Uterus (tissue), 4 donors: ENCODE measurements around the gene BTBD2. TPM values are rescaled to one million over a fixed set of nuclear protein-coding genes. Genes with fewer than 3 reads are reported as not detected.

Source experiments
- DNase-seq, 2 donors: peaks; one replicate each; pipeline ENCODE4 v3.0.0-alpha.2; 2019 to 2020
- H3K27ac ChIP-seq, 2 donors: fragments of 200-600 bp; sonication (generic); 1 replicate in 1 of 2; 2 replicates in 1 of 2; pipeline ENCODE4 v1.5.1; 2016 to 2018
- H3K27me3 ChIP-seq, 2 donors: fragments of 200-600 bp; sonication (generic); one replicate each; pipeline ENCODE4 v1.5.1; 2018 to 2019; ENCODE audit warnings: control low read depth in 1 of 2
- H3K36me3 ChIP-seq, 2 donors: fragments of 200-600 bp; sonication (generic); one replicate each; pipeline ENCODE4 v1.5.1; 2019; ENCODE audit warnings: control low read depth in 1 of 2
- H3K4me1 ChIP-seq, 2 donors: fragments of 200-600 bp; sonication (generic); one replicate each; pipeline ENCODE4 v1.5.1; 2018 to 2019; ENCODE audit warnings: control low read depth in 1 of 2
- H3K4me3 ChIP-seq, 2 donors: fragments of 200-600 bp; sonication (generic); 1 replicate in 1 of 2; 2 replicates in 1 of 2; pipeline ENCODE4 v1.5.1; 2018 to 2019; ENCODE audit warnings: mild to moderate bottlenecking in 1 of 2
- H3K9me3 ChIP-seq, 2 donors: fragments of 200-600 bp; sonication (generic); one replicate each; pipeline ENCODE4 v1.5.1; 2019; ENCODE audit warnings: control low read depth in 1 of 2
- POLR2A ChIP-seq, 2 donors: fragments of 450-650 bp; IDR thresholded peaks; one replicate each; pipeline ENCODE4 v1.6.1; 2016; ENCODE audit warnings: antibody characterized with exemption in 2 of 2, mild to moderate bottlenecking in 1 of 2, moderate library complexity in 1 of 2
- intact Hi-C: fragments of 100-400 bp; cut with DNase I; formaldehyde crosslinking; loops from one replicate; pipeline ENCODE4 v1.15.1; 2023; ENCODE audit warnings: low total_unique reads
- total RNA-seq, 4 donors: library from RNA; depleted of rRNA in 3 of 4; stranded (reverse); fragments of >200 nt in 3 of 4; gene quantifications; one replicate each; pipeline versions ENCODE4 v1.1.0 to v1.2.4, GENCODE V29; 2014 to 2023
- TF ChIP-seq, protein P1 (sequence below), 4 experiments: fragments of 200-600 bp in 2 of 4; fragments of 450-650 bp in 2 of 4; sonication (generic) in 2 of 4; IDR thresholded peaks; one replicate each; pipeline ENCODE4 v1.5.1; 2016 to 2019; ENCODE audit warnings: antibody characterized with exemption in 4 of 4, mild to moderate bottlenecking in 2 of 4, moderate library complexity in 1 of 4
- donor health status: DM: yes; HTN: yes; CAD: no.

Gene BTBD2
- total RNA-seq, 4 donors from 2014 or later, result 48.2 to 105 (median 61.8) TPM

DNA sequence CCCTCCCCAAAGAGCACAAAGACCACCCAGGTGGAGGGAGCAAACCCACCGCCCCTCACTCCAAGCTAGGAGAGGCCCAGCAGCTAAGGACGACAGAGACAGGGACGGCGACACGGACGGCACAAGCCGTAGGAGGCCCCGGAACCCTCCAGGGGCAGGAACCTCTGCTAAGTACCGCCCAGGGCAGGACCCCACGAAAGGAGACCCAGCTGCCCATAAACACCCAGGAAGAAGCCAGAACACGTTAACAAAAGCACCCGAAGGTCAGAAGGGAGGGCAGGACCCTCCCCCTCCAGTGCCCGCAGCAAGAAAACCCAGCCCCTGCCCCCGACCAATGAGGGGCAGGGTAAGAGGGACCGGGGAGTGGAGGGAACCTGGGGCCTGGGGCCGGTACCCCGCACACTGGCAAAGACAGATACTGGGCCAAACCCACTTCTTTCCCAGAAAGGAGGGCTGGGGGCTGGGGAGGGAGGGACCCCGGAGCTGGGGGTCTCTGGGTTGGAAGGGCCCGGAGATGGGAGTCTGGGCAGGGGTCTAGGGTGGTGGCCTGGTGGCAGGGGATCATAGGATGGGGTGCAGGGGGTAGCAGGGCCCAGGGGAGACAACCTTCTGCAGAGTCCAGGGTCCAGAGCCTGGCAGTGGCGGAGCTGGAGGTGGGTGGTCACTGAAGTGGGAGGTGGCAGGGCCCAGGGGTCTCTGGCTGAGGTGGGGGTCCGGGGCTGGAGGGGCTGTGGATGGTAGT is 2.4 kb downstream of the BTBD2 start:
- no peaks in the 10 kb centered on the region for H3K36me3 ChIP-seq
- no peak overlapping the region for H3K27ac ChIP-seq
- no peaks in the 10 kb centered on the region for H3K9me3 ChIP-seq
- no peak for DNase-seq
- H3K27me3 ChIP-seq, result no peaks in the 10 kb centered on the region
- H3K4me1 ChIP-seq, result peaks cover 0 to 7% of the 10 kb centered on the region in 2 donors
- no peak for TF ChIP-seq POLR2A (IDR thresholded peaks at IDR 0.05)
- TF ChIP-seq, protein P1, sequence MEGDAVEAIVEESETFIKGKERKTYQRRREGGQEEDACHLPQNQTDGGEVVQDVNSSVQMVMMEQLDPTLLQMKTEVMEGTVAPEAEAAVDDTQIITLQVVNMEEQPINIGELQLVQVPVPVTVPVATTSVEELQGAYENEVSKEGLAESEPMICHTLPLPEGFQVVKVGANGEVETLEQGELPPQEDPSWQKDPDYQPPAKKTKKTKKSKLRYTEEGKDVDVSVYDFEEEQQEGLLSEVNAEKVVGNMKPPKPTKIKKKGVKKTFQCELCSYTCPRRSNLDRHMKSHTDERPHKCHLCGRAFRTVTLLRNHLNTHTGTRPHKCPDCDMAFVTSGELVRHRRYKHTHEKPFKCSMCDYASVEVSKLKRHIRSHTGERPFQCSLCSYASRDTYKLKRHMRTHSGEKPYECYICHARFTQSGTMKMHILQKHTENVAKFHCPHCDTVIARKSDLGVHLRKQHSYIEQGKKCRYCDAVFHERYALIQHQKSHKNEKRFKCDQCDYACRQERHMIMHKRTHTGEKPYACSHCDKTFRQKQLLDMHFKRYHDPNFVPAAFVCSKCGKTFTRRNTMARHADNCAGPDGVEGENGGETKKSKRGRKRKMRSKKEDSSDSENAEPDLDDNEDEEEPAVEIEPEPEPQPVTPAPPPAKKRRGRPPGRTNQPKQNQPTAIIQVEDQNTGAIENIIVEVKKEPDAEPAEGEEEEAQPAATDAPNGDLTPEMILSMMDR (IDR thresholded peaks at IDR 0.05), result no peak
- intact Hi-C loops, result no loop called here
- H3K4me3 ChIP-seq, result no peak overlapping the region

DNA sequence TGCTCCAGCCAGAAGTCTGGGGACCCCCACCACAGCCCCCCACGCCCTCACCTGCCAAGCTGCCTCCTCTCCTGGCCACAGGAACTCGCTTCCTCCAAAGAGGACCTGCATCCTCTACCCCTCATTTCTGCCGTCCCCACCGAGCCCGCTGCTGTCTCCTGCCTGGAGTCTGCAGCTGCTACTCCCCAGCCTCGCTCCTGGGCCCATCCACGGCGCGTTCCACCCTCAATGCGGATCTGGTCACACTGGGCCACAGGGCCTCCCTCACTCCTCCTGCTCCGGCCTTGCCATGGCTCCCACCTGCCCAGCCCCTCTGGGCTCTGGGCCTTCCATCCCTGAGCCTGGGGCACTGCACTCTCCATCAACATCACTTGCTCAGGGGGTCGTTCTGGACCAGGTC is 4.3 kb downstream of the BTBD2 start:
- no peaks in the 10 kb centered on the region for H3K27me3 ChIP-seq
- H3K4me1 ChIP-seq, result peaks cover 0 to 5% of the 10 kb centered on the region in 2 donors
- TF ChIP-seq POLR2A (IDR thresholded peaks at IDR 0.05), result no peak
- TF ChIP-seq, protein P1 (IDR thresholded peaks at IDR 0.05), result no peak
- intact Hi-C loops, result no loop called here
- no peak for DNase-seq
- H3K27ac ChIP-seq, result no peak overlapping the region
- H3K36me3 ChIP-seq, result no peaks in the 10 kb centered on the region
- no peak overlapping the region for H3K4me3 ChIP-seq
- H3K9me3 ChIP-seq, result no peaks in the 10 kb centered on the region

DNA sequence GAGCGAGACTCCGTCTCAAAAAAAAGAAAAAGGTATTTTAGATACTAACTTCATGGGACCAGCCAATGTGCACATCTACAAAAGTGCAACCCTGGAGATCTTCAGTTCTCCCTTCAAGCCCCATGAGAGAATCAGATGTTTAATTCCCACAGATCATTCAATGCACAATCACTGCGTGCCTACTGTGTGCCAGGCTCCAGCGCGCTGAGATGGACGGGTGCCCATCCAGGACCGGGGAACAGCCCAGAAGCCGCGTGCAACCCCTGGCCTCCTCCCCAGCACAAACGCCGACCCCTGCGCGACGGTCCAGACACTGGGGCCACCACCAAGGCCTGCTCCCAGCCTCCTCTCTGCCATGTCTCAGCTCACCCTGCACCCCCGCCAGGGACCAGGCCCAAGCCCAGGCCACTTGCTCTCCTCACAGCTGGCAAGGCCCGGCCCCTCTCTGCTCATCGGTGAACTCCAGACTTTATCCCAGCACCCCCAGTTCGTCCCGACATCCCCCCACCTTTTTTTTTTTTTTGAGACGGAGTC is 5.3 kb downstream of the BTBD2 start:
- intact Hi-C loops, result no loop called here
- Histone ChIP-seq H3K4me1 (peaks cover 0 to 3% of the 10 kb centered on the region in 2 donors), H3K9me3 (no peaks in the 10 kb centered on the region), H3K4me3 (no peak overlapping the region), H3K36me3 (no peaks in the 10 kb centered on the region), H3K27ac (no peak overlapping the region), H3K27me3 (no peaks in the 10 kb centered on the region)
- no peak for TF ChIP-seq POLR2A (IDR thresholded peaks at IDR 0.05)
- TF ChIP-seq, protein P1 (IDR thresholded peaks at IDR 0.05), result no peak
- no peak for DNase-seq

DNA sequence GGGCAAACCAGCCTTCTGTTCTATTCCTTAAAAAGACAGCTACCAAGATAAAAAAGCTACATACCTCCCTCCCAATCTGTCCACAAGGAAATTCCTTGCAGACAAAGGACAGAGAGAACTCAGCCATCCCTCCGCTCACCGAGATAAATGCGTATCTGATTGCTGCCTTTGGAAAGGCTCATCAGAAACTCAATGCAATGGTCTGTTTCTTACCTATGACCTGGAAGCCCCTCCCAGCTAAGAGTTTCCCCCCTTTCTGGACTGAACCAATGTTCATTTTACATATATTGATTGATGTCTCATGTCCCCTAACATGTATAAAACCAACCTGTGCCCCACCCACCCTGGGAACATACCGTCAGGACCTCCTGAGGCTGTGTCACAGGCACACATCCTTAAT is 11.6 kb downstream of the BTBD2 start:
- H3K27ac ChIP-seq, result no peak overlapping the region
- intact Hi-C loops, result no loop called here

More for the DNA sequence above, 11.6 kb downstream of the BTBD2 start:
- H3K27me3 ChIP-seq, result no peaks in the 10 kb centered on the region
- no peaks in the 10 kb centered on the region for H3K9me3 ChIP-seq
- no peak for DNase-seq
- H3K36me3 ChIP-seq, result no peaks in the 10 kb centered on the region
- TF ChIP-seq POLR2A (IDR thresholded peaks at IDR 0.05), result no peak
- TF ChIP-seq, protein P1 (IDR thresholded peaks at IDR 0.05), result no peak
- H3K4me1 ChIP-seq, result no peaks in the 10 kb centered on the region
- no peak overlapping the region for H3K4me3 ChIP-seq
